ENCODE measurements around the gene REX1BD. TPM values are rescaled to one million over a fixed set of nuclear protein-coding genes. Genes with fewer than 3 reads are reported as not detected.
"Not testable (repeated sequence)": the region's sequence is repeated elsewhere in the genome, so short reads cannot be mapped to it uniquely, and the experiment has no call there.

Gene REX1BD
- total RNA-seq (ENCODE audit: low replicate concordance) = 41.4 and 153 TPM in 2 replicates

DNA sequence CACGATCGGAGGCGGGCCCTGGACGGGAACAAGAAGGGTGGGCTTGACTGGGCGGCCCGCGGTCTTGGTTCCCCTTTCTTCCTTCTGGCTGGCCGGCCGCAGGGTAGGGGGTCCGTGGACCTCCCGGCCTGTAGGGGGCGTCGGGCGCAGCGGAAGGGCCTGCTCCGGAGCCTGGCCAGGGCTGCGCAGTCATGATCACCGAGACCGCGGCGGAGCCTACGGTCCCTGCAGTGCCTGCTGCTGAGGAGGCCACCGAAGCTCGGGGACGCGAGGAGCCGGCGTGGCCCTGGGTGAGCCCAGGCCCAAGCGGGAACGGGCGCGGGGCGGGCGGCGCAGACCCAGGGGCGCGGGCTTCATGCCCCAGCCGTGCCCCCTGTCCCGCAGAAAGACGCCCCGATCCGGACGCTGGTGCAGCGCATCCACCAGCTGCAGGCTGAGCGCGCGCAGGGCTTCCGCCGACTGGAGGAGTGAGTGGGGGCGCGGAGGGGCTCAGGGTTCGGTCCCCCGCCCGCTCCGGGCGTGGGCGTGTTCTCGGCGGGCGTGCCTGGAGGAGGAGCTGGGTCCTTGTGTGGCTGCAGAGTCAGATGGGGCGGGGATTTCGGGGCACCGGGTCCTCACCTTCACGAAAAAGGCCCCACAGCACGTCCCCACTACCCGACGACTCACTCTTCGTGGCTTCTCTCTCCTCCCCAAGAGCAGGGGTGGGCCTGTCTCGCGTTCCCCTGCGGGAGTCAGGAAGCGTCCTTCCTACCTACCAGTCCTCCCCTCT, at the start of gene REX1BD:
REX1BD (plus strand) TSS at position 188 of the 769 bp plus-strand sequence; CDS start at position 192, 4 bp downstream.
- peak; percentile 78 for DNase-seq (ENCODE audit: low read depth)
- TF ChIP-seq, protein P1, sequence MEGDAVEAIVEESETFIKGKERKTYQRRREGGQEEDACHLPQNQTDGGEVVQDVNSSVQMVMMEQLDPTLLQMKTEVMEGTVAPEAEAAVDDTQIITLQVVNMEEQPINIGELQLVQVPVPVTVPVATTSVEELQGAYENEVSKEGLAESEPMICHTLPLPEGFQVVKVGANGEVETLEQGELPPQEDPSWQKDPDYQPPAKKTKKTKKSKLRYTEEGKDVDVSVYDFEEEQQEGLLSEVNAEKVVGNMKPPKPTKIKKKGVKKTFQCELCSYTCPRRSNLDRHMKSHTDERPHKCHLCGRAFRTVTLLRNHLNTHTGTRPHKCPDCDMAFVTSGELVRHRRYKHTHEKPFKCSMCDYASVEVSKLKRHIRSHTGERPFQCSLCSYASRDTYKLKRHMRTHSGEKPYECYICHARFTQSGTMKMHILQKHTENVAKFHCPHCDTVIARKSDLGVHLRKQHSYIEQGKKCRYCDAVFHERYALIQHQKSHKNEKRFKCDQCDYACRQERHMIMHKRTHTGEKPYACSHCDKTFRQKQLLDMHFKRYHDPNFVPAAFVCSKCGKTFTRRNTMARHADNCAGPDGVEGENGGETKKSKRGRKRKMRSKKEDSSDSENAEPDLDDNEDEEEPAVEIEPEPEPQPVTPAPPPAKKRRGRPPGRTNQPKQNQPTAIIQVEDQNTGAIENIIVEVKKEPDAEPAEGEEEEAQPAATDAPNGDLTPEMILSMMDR (IDR thresholded peaks at IDR 0.05; ENCODE audit: insufficient read depth, low read length) = peak; percentile 73
- H3K4me3 ChIP-seq (ENCODE audit: low read depth, low read length) = peak within 1 kb of the TSS; percentile 72

DNA sequence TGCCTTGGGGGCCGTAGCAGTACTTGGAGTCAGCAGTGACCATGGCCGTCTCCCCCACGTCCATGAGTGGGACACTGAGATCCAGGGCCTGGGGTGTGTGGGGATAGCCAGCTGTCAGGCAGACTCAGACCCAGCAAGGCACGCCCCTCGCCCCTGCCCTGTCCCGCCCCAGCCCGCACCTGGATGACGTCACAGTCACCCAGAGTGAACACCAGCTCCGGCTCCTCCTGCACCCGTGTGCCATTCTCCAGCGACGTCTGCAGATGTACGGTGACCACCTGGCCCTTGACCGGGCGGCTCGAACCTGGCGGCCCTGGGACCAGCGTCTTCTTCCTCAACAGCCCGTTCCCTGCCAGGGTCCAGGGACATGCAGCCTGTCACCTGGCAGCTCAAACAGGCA, 49.2 kb upstream of the REX1BD start:
- DNase-seq (ENCODE audit: low read depth) = no peak
- TF ChIP-seq, protein P1 (IDR thresholded peaks at IDR 0.05; ENCODE audit: insufficient read depth, low read length) = no peak
- no peak overlapping the region for H3K4me3 ChIP-seq (ENCODE audit: low read depth, low read length)

DNA sequence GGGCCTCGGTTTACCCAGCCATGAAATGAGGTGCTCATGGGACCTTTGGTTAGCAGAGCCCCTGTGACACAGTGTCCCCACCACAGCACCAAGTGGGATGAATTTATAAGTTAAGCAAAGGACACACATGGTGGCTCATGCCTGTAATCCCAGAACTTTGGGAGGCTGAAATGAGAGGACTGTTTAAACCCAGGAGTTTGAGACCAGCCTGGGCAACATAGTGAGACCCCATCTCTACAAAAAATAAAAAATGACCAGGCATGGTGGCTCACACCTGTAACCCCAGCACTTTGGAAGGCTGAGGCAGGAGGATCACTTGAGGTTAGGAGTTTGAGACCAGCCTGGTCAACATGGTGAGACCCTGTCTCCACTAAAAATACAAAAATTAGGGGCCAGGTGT, 48.4 kb upstream of the REX1BD start:
- H3K4me3 ChIP-seq (ENCODE audit: low read depth, low read length); DNase-seq (ENCODE audit: low read depth): not testable (repeated sequence)

DNA sequence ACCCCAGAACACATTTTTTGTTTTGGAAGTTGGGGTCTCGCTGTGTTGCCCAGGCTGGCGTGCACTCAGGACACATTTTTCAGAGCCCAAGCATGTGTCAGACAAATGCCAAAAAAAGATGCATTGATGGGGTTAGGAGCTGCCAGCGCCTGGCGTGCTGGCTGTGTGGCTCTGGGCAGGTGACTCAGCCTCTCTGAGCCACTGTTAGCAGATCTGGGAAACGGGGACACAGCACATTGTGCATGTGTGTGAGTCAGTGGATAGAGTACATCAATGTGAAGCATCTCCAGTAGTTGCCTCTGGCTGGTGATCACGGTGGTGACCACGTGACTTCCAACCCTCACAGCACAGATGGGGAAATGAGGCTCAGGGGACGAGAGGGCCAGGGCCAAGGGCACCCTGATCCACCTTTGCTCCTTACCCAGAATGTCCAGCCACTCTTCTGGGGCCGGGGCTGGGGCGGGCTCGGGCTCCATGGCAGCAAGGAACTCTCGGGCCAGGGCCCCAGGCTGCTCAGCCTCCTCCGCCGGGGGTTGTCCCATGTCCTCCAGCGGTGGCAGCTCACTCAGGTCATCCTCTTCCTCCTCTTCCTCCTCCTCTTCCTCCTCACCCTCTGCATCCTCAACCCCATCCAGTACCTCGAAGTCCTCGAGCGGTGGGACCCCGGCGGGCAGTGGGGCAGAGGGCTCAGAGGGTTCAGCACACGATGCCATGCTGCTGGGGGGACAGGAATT, 47.2 kb upstream of the REX1BD start:
- peak overlapping the region; percentile 10 for H3K4me3 ChIP-seq (ENCODE audit: low read depth, low read length)
- TF ChIP-seq, protein P1 (IDR thresholded peaks at IDR 0.05; ENCODE audit: insufficient read depth, low read length) = no peak

DNA sequence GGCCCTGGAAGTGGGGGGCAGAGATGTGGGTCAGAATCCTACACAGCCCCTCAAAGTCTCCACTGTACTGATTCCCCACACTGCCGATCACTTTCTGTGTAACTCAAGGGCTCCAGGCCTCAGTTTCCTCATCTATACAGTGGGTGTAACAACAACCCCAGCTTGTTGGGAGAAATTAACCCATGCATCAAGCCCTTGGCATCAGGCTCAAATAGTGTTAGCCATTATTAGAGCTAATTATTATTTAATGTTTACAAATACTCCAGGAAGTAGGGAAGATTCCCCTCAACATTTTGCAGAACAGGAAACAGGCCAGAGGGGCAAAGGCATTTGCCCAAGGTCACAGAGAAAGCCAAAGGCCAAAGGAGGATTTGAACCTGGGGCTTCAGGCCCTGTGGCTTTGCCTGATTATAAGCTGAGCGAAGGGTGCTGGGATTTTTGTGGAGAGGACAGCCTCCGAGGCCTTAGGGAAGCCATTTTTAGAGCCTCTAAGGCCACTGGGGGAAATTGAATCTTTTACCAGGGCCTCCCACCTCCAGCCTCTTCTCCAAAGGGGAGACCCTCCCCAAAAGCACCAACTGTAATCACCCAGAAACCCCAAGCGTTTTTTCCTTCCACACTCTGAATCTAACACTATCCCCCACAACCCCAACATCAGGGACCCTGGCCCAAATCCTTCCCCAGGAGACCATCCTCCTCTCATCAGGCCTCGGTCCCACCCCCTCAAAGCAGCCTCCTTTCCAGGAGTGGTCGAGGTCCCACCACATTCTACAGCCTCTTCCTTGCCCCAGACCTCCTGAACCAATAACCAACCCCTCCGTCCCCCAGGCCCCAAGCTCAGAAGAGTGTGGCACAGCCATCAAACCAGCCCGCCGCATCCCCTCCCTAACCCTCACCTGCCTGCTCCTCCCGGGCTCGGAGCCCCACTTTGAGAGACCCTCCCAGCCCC, 46.3 kb upstream of the REX1BD start:
- peak overlapping the region; percentile 78 for H3K4me3 ChIP-seq (ENCODE audit: low read depth, low read length)
- TF ChIP-seq, protein P1 (IDR thresholded peaks at IDR 0.05; ENCODE audit: insufficient read depth, low read length) = no peak
- no peak for DNase-seq (ENCODE audit: low read depth)

More for the DNA sequence above, 47.2 kb upstream of the REX1BD start:
- DNase-seq (ENCODE audit: low read depth) = no peak

DNA sequence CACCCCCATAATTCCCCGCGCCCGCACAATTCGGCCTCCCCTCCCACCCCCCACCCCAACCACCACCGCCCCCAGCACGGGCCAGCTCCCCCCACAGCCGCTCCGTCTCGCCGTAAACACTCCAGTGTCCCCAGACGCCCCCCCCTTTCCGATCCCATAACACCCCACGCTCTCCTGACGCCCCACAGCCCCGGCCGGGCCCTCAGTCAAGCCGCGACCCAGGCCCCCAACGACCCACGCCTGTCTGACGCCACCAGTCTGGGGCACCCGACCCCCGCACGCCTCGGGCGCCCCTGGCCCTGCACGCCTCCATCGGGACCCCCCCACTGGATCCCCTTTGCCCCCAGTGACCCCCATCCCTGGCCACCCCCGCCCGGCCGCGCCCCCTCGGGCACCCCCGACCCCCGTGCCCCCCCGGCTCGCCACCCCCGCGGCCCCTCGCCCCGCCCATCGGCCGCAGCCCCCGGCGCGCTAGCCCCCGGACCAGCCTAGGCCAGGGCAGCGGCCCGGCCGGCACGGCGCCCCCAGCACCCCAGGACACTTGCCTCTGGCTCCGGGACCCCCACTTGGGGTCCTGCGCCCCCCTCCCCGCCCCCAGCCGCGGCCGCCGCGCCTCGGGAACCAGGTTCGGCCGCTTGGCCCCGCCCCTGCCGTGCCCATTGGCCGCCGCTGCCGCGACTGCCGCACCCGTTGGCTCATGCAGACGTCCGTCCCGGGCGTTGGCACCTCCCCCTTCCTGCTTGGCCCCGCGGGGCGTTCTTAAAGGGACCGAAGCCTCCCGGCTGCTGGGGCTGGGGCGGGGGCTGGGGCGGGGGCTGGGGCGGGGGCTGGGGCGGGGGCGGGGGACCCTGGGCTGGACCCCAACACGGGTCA, 45.4 kb upstream of the REX1BD start, which contains the start of gene FKBP8:
FKBP8 (minus strand) TSS at position 633 of the 873 bp plus-strand sequence. CDS start 1,603 bp downstream, outside the sequence.
- peak within 1 kb of the TSS; percentile 78 for H3K4me3 ChIP-seq (ENCODE audit: low read depth, low read length)
- TF ChIP-seq, protein P1 (IDR thresholded peaks at IDR 0.05; ENCODE audit: insufficient read depth, low read length) = no peak
- DNase-seq (ENCODE audit: low read depth) = peak; percentile 84
